ENCODE data around the gene SAP30BP.

GRCh38 chr17:75685499-75685898 lies 18.4 kb downstream of the SAP30BP start:
- TF ChIP-seq CTCF (IDR thresholded peaks at IDR 0.05 in 2 of 3, conservative IDR thresholded peaks at IDR 0.05 in 1 of 3; ENCODE audit: borderline replicate concordance in 1 of 3, insufficient read depth in 1 of 3, low read depth in 2 of 3, low read length in 2 of 3) (no peak), POLR2A (IDR thresholded peaks at IDR 0.05; ENCODE audit: borderline replicate concordance, extremely low read depth, insufficient read depth, insufficient read length) (no peak), SP1 (IDR thresholded peaks at IDR 0.05; ENCODE audit: low read depth) (no peak), ELF1 (IDR thresholded peaks at IDR 0.05; ENCODE audit: borderline replicate concordance, low read depth) (no peak), SIN3A (IDR thresholded peaks at IDR 0.05; ENCODE audit: low read depth) (no peak), REST (IDR thresholded peaks at IDR 0.05; ENCODE audit: low read depth) (no peak), POLR2AphosphoS5 (IDR thresholded peaks at IDR 0.05; ENCODE audit: low read depth, low read length) (no peak), MAX (IDR thresholded peaks at IDR 0.05) (no peak), CBX3 (IDR thresholded peaks at IDR 0.05; ENCODE audit: low read depth) (no peak), JUND (IDR thresholded peaks at IDR 0.05) (no peak)
